Measurements from ENCODE around the gene STUM. TPM values are rescaled to one million over a fixed set of nuclear protein-coding genes. Genes with fewer than 3 reads are reported as not detected.

STUM gene
- total RNA-seq, 1 donor from 2014 or later, result 1.4 TPM

- peak; percentile 45 for DNase-seq (ENCODE audit: missing footprints)
- no peak for ATAC-seq
- intact Hi-C loops (cut with DNase I), result no loop called here
Measured at GRCh38 chr1:226628612-226629155, 80.1 kb downstream of the STUM start.

- peak; percentile 44 for DNase-seq (ENCODE audit: missing footprints)
- intact Hi-C loops (cut with DNase I), result no loop called here
- ATAC-seq, result no peak
Measured at GRCh38 chr1:226629210-226629895, 80.8 kb downstream of the STUM start.

- peak; percentile 9 for DNase-seq (ENCODE audit: missing footprints)
- intact Hi-C loops (cut with DNase I), result loop anchor here (5.0 to 10.0 kb wide), 2 partner anchors 107 to 805 kb away; partner anchors contain the start of gene ITPKB
- no peak for ATAC-seq
Measured at GRCh38 chr1:226629896-226630550, 81.5 kb downstream of the STUM start.

DNA sequence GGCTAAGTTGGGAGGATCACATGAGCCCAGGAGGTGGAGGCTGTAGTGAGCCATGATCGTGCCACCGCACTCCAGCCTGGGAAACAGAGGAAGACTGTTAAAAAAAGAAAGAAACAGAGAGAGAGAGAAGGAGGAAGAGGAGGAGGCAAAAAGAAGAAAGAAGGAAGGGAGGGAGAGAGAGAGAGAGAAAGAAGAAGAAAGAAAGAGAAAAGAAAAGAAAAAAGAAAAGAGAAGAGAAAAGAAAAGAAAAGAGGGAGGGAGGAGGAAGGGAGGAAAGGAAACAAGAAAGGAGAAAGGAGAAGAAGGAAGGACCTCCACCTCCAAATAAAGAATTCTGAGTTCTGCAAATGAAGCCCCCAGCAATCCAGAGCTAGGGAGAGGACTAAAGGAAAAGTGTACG lies 82.0 kb downstream of the STUM start:
- intact Hi-C loops (cut with DNase I), result loop anchor here (5.0 to 10.0 kb wide), 2 partner anchors 107 to 804 kb away; partner anchors contain the start of gene ITPKB
- no peak for ATAC-seq

GRCh38 chr1:226631229-226632000 lies 82.9 kb downstream of the STUM start:
- intact Hi-C loops (cut with DNase I), result loop anchor here (5.0 to 10.0 kb wide), 2 partner anchors 106 to 803 kb away; partner anchors contain the start of gene ITPKB
- ATAC-seq (no peak), DNase-seq (ENCODE audit: missing footprints) (peak; percentile 61)

More for the DNA sequence above, 82.0 kb downstream of the STUM start:
- DNase-seq (ENCODE audit: missing footprints), result no peak

DNA sequence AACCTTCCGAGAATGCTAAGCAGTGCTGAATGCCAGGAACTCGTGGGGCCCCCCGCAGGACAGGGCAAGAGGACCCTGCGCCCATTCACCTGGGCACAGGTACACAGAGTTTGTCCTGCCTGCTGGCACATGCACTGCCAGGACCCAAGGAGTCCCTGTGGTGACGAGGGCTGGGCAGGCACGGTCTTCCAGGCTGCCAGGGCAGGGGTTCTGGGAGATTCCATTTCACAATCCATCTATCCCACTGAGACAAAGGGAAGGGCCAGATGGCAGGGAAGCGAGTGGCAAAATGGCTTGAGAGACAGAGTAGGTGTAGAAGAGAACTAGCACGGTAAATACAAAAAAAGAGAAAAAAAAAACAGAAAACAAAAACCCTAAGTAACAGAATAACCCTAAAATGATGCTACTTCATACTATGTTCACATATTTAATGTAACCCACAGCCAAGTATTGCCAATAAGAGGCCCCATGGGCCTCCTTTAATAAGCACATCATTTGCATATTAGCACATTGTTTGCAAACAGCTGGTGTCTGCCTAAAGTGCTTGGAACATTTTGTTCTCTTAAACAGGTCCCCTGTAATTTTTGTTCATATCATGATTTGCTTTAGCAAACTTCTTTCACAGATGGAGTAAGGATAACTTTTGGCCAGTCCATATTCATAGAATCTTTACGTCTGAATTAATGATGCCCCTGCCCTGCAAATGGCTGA lies 83.8 kb downstream of the STUM start:
- DNase-seq (ENCODE audit: missing footprints) (peak; percentile 40), ATAC-seq (no peak)

GRCh38 chr1:226632922-226633351 lies 84.4 kb downstream of the STUM start:
- peak; percentile 48 for DNase-seq (ENCODE audit: missing footprints)
- intact Hi-C loops (cut with DNase I), result loop anchor here (5.0 to 10.0 kb wide), 2 partner anchors 104 to 802 kb away; partner anchors contain the start of gene ITPKB
- ATAC-seq, result no peak

More for the DNA sequence above, 83.8 kb downstream of the STUM start:
- intact Hi-C loops (cut with DNase I), result loop anchor here (5.0 to 10.0 kb wide), 2 partner anchors 105 to 802 kb away; partner anchors contain the start of gene ITPKB

DNA sequence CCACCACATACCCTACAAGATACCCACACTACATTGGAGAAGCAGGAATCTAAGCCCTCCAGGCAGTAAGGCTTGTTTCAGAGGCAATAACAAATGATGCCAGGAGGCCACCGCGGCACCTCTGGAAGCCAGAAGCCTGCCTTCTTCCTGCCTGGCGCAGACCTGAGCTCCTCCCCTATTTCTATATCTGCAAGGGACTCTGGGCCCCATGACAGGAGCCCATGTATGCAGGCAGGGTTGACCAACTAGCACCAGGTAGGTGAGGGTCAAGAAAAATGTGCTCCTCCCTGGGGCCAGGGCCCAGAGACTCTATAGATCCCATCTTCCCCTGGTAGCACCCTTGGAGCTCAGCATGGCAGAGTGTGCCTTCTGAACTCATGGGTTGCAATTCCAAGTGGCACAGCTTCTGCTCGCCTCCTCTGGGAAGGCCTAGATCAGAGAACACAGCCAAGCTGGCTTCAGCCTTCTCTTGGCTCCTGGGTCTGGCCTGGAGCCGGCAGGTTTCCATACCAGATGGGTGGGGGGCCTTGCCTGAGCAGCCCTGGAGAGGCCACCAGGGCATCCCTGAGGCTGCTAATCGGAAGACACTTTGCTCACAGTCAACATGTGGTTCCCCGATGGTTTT lies 85.1 kb downstream of the STUM start:
- no peak for DNase-seq (ENCODE audit: missing footprints)
- ATAC-seq, result no peak
- intact Hi-C loops (cut with DNase I), result loop anchor here (1.0 to 10.0 kb wide), 3 partner anchors 104 to 801 kb away; partner anchors contain the start of gene ITPKB

- intact Hi-C loops (cut with DNase I), result loop anchor here (1.0 to 10.0 kb wide), 3 partner anchors 103 to 801 kb away; partner anchors contain the start of gene ITPKB
- ATAC-seq (peak; percentile 79), DNase-seq (ENCODE audit: missing footprints) (peak; percentile 92)
Measured at GRCh38 chr1:226634166-226634588, 85.6 kb downstream of the STUM start.

- DNase-seq (ENCODE audit: missing footprints) (peak; percentile 43), ATAC-seq (no peak)
- intact Hi-C loops (cut with DNase I), result loop anchor here (1.0 to 10.0 kb wide), 3 partner anchors 103 to 800 kb away; partner anchors contain the start of gene ITPKB
Measured at GRCh38 chr1:226634611-226635246, 86.2 kb downstream of the STUM start.

GRCh38 chr1:226635456-226635941 lies 86.9 kb downstream of the STUM start:
- intact Hi-C loops (cut with DNase I), result loop anchor here (10.0 kb wide), 1 partner anchor 799 kb away; no protein-coding TSS in a partner anchor
- DNase-seq (ENCODE audit: missing footprints) (peak; percentile 31), ATAC-seq (no peak)

DNA sequence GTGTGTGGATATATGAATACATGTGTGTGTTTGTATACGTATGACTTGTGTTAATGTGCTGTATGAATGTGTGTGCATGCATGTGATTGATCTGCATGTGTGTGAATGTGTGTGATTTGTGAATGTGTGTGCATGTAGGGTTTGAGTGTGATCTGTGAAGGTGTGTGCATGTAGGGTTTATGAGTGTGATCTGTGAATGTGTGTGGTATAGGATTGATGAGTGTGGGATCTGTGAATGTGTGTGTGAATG lies 88.2 kb downstream of the STUM start:
- no peak for ATAC-seq
- intact Hi-C loops (cut with DNase I), result loop anchor here (10.0 kb wide), 1 partner anchor 798 kb away; no protein-coding TSS in a partner anchor
- DNase-seq (ENCODE audit: missing footprints), result no peak

- ATAC-seq (peak; percentile 72), DNase-seq (ENCODE audit: missing footprints) (peak; percentile 71)
- intact Hi-C loops (cut with DNase I), result loop anchor here (10.0 kb wide), 1 partner anchor 797 kb away; no protein-coding TSS in a partner anchor
Measured at GRCh38 chr1:226637147-226637935, 88.8 kb downstream of the STUM start.

DNA sequence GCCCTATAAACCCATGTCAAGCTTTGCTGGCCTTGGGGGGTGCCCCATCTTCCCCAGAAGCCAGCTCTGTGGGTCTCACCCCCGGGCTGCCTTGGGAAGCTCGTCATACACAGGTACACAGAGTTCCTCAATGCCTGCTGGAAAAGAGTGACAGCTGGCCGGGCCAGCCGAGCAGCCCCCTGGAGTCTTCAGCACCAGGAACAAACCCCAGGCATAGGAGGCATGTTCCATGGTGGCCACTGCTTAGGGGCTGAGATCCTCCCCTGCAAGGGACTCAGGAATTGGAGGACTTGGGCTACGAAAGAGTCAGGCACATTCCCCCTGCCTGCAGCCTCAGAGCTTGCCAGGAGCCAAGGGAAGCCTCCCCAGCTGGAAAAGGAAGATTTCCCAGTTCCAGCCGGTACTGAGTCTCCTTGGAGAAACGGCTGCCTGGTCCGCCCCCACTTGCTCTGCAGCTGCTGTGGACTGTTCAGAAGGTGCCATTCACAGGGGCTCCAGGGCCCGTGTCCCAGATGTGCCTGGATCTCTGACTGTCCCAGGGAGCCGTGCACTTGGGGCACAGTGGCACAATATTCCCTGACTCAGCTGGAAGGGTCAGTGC lies 89.5 kb downstream of the STUM start:
- DNase-seq (ENCODE audit: missing footprints), result peak; percentile 52
- ATAC-seq, result peak; percentile 21
- intact Hi-C loops (cut with DNase I), result loop anchor here (10.0 kb wide), 1 partner anchor 797 kb away; no protein-coding TSS in a partner anchor

GRCh38 chr1:226638608-226639007 lies 90.0 kb downstream of the STUM start:
- intact Hi-C loops (cut with DNase I), result loop anchor here (10.0 kb wide), 1 partner anchor 796 kb away; no protein-coding TSS in a partner anchor
- peak; percentile 43 for DNase-seq (ENCODE audit: missing footprints)
- ATAC-seq, result no peak
